Epithelial cell of esophagus (primary cell): ENCODE measurements around the gene ZNF518B.
"Not testable (repeated sequence)": the region's sequence is repeated elsewhere in the genome, so short reads cannot be mapped to it uniquely, and the experiment has no call there.

Experiments used
- DNase-seq: peaks from one replicate; pipeline ENCODE4 v3.0.0; 2010; ENCODE audit warnings: low read depth
- H3K4me3 ChIP-seq: 2 replicates; pipeline ENCODE4 v1.5.1; 2011; ENCODE audit warnings: mild to moderate bottlenecking, low read length, control low read depth
- CTCF ChIP-seq: IDR thresholded peaks from 2 replicates; pipeline ENCODE4 v1.5.1; 2011; ENCODE audit warnings: low read depth, mild to moderate bottlenecking, low read length, control low read depth, inconsistent platforms; ENCODE audit not compliant: insufficient read depth; ENCODE audit errors: missing control alignments

The ZNF518B gene

GRCh38 chr4:10441512-10441911 is 15.7 kb downstream of the ZNF518B start:
- no peak for TF ChIP-seq CTCF
- DNase-seq: no peak
- H3K4me3 ChIP-seq: no peak overlapping the region

DNA sequence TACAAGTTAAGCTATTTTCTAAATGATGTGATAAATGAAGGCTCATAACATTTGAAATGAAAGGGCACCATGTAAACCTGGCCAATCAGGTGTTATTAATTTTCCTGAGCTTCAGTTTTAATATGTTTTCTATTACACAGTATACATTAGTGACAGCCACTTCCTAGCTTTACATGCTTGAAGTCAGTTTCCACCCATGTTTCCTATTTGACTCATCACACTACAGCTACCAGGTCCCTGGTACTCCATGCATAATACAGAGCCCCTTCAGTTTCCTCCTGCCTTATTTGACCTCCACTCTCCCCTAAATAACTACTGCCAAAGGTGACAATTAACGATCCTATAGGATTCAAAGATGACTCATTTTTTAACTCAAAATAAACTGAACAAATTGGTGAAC is 18.3 kb downstream of the ZNF518B start:
- DNase-seq: no peak
- TF ChIP-seq CTCF: no peak
- H3K4me3 ChIP-seq: no peak overlapping the region

DNA sequence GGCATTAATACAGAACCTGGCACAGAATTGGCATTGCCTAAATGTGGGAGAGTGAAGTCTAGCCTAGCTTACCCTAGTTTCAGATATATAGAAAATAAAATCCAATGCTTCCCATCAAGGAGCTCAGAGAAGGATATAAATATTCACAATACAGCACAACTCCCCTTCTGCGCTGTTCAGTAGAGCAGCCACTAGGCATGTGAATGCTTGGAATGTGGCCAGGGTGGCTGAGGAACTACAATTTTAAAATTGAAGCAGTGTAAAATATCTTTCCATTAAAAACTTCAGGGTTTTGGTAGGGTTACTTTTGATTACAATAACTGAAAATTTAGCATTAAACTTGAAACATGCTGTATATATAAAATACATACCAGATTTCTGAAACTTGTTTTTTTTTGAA is 19.5 kb downstream of the ZNF518B start:
- no peak for TF ChIP-seq CTCF
- no peak for DNase-seq
- H3K4me3 ChIP-seq: no peak overlapping the region

GRCh38 chr4:10427680-10428079 is 29.5 kb downstream of the ZNF518B start:
- not testable (repeated sequence) for DNase-seq, H3K4me3 ChIP-seq

GRCh38 chr4:10421344-10422055 is 35.7 kb downstream of the ZNF518B start:
- no peak for DNase-seq
- TF ChIP-seq CTCF: no peak
- no peak overlapping the region for H3K4me3 ChIP-seq

- no peak for TF ChIP-seq CTCF
- no peak overlapping the region for H3K4me3 ChIP-seq
- no peak for DNase-seq
Measured at GRCh38 chr4:10417740-10418139, 39.5 kb downstream of the ZNF518B start.

DNA sequence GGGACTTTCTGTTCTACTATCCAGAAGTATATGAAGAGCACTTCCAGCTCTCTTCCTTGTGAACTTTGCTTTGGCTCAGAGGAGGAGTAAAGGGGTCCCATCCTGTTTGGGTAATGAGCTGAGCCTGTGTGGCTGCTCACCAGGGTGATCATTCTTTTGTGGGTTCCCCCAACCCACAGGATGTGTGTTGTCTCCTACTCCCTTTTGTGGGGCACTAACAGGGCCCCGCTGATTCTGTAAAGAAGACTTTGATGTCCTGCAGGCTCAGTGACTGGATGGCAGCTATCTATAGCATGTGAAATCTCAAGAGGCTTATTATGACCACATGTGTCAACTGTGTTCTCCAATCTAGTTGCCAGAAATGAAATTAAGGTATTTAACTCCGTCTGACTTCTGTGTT is 40.8 kb downstream of the ZNF518B start:
- no peak overlapping the region for H3K4me3 ChIP-seq
- no peak for TF ChIP-seq CTCF
- DNase-seq: no peak
